CD4-positive, alpha-beta T cell treated with Interleukin-21 for 1 hour (primary cell): ENCODE results near the gene AMBRA1.
A peak's percentile ranks its signal among the peaks of the same experiment; 100 is the strongest.
"Not testable (repeated sequence)": the region's sequence is repeated elsewhere in the genome, so short reads cannot be mapped to it uniquely, and the experiment has no call there.

Source experiments
- DNase-seq: peaks from one replicate; pipeline ENCODE4 v3.0.0-alpha.2; 2020

AMBRA1 gene

GRCh38 chr11:46378811-46379481, 214.9 kb downstream of the AMBRA1 start:
- no peak for DNase-seq

- no peak for DNase-seq
Observed at GRCh38 chr11:46378296-46378695, 215.5 kb downstream of the AMBRA1 start.

GRCh38 chr11:46377831-46378230, 216.0 kb downstream of the AMBRA1 start:
- no peak for DNase-seq

GRCh38 chr11:46377290-46377689, 216.5 kb downstream of the AMBRA1 start:
- DNase-seq = no peak

GRCh38 chr11:46376258-46377050, 217.4 kb downstream of the AMBRA1 start:
- DNase-seq = no peak

- no peak for DNase-seq
Observed at GRCh38 chr11:46375392-46376101, 218.3 kb downstream of the AMBRA1 start.

GRCh38 chr11:46374815-46375214, 219.0 kb downstream of the AMBRA1 start:
- DNase-seq = no peak

- no peak for DNase-seq
Observed at GRCh38 chr11:46373787-46374740, 219.8 kb downstream of the AMBRA1 start.

- not testable (repeated sequence) for DNase-seq
Observed at GRCh38 chr11:46372501-46372900, 221.3 kb downstream of the AMBRA1 start.

- DNase-seq = no peak
Observed at GRCh38 chr11:46372086-46372485, 221.7 kb downstream of the AMBRA1 start.

GRCh38 chr11:46371262-46371661, 222.6 kb downstream of the AMBRA1 start:
- not testable (repeated sequence) for DNase-seq

GRCh38 chr11:46370253-46370652, 223.6 kb downstream of the AMBRA1 start:
- DNase-seq = no peak

GRCh38 chr11:46369458-46370152, 224.2 kb downstream of the AMBRA1 start:
- DNase-seq = peak; percentile 56

GRCh38 chr11:46367916-46368267, 225.9 kb downstream of the AMBRA1 start:
- DNase-seq = no peak

GRCh38 chr11:46367244-46367915, 226.4 kb downstream of the AMBRA1 start:
- DNase-seq = peak; percentile 79

GRCh38 chr11:46366661-46367161, 227.1 kb downstream of the AMBRA1 start:
- DNase-seq = no peak

GRCh38 chr11:46366260-46366659, 227.6 kb downstream of the AMBRA1 start:
- DNase-seq = no peak

- no peak for DNase-seq
Observed at GRCh38 chr11:46364791-46365190, 229.0 kb downstream of the AMBRA1 start.

- DNase-seq = no peak
Observed at GRCh38 chr11:46364056-46364455, 229.8 kb downstream of the AMBRA1 start.

- no peak for DNase-seq
Observed at GRCh38 chr11:46363455-46364005, 230.3 kb downstream of the AMBRA1 start.

- DNase-seq = no peak
Observed at GRCh38 chr11:46363031-46363407, 230.8 kb downstream of the AMBRA1 start.
